Endothelial cell of umbilical vein (primary cell): Measurements from ENCODE around the gene TSSK6. TPM values are rescaled to one million over a fixed set of nuclear protein-coding genes. Genes with fewer than 3 reads are reported as not detected.

Experiments
- BruUV-seq: library from RNA; stranded (reverse); fragments of 400-500 nt; replicated peaks from 2 replicates; lab custom pipeline; 2021; lab: Mats Ljungman, UMichigan
- CTCF ChIA-PET: fragments of 300-600, 350-600 bp; sonication (Branson Sonifier 250); formaldehyde crosslinking; loops from one replicate; lab custom pipeline; 2021; ENCODE audit warnings: antibody characterized with exemption, inconsistent platforms; lab: Charles Lee
- POLR2A ChIA-PET: fragments of 300-600, 350-600 bp; sonication (Branson Sonifier 250); formaldehyde crosslinking; loops from one replicate; lab custom pipeline; 2021; ENCODE audit warnings: antibody characterized with exemption, inconsistent platforms; lab: Charles Lee
- DNase-seq: peaks from one replicate; pipeline ENCODE4 v3.0.0-alpha.2; 2011; ENCODE audit warnings: low read depth, low spot score
- FAIRE-seq: peaks from 2 replicates; lab custom pipeline; 2011; peaks lifted over from hg19 to GRCh38; lab: Jason Lieb, UNC
- H2AFZ ChIP-seq: 2 replicates; pipeline ENCODE4 v1.6.0; 2012; ENCODE audit warnings: low read depth, low read length, control low read depth, inconsistent platforms
- H3K27ac ChIP-seq: 2 replicates; pipeline ENCODE4 v1.5.1; 2011; ENCODE audit warnings: low read depth, mild to moderate bottlenecking, control low read depth, low read length, moderate library complexity; ENCODE audit not compliant: insufficient read depth
- H3K27me3 ChIP-seq, 2 experiments: 2 replicates each; pipeline versions ENCODE4 v1.6.0 to v1.6.1; 2011; ENCODE audit warnings: low read length in 2 of 2, mixed read lengths in 1 of 2; ENCODE audit not compliant: control insufficient read depth in 2 of 2, insufficient read depth in 2 of 2
- H3K36me3 ChIP-seq, 2 experiments: 2 replicates in 1 of 2; 3 replicates in 1 of 2; pipeline ENCODE4 v1.5.1; 2011; ENCODE audit warnings: low read length in 2 of 2, mild to moderate bottlenecking in 1 of 2, moderate library complexity in 1 of 2; ENCODE audit not compliant: control insufficient read depth in 2 of 2, insufficient read depth in 2 of 2; ENCODE audit errors: extremely low read depth in 1 of 2
- H3K4me1 ChIP-seq: 3 replicates; pipeline ENCODE4 v1.5.1; 2011; ENCODE audit warnings: mild to moderate bottlenecking, low read length; ENCODE audit not compliant: control insufficient read depth, insufficient read depth; ENCODE audit errors: extremely low read depth
- H3K4me2 ChIP-seq: 2 replicates; pipeline ENCODE4 v1.6.1; 2011; ENCODE audit warnings: low read length, control low read depth, mixed read lengths; ENCODE audit not compliant: insufficient read depth
- H3K4me3 ChIP-seq, 3 experiments: fragments of 200-600 bp in 1 of 3; sonication (generic), shearing (Covaris generic) in 1 of 3; replicated peaks in 1 of 3; 2 replicates each; pipeline ENCODE4 v1.5.1; 2011 to 2016; ENCODE audit warnings: control low read depth in 3 of 3, low read length in 3 of 3, mild to moderate bottlenecking in 2 of 3, inconsistent platforms in 1 of 3, low read depth in 1 of 3, moderate library complexity in 1 of 3; ENCODE audit not compliant: insufficient read depth in 1 of 3
- H3K79me2 ChIP-seq: 2 replicates; pipeline ENCODE4 v1.6.0; 2012; ENCODE audit warnings: low read length, inconsistent platforms; ENCODE audit not compliant: control insufficient read depth, insufficient read depth
- H3K9ac ChIP-seq: replicated peaks from 2 replicates; pipeline ENCODE3; 2011; ENCODE audit warnings: low read length, control low read depth; ENCODE audit not compliant: insufficient read depth; ENCODE audit errors: extremely low read depth
- H3K9me1 ChIP-seq: replicated peaks from 3 replicates; pipeline ENCODE4 v1.6.0; 2011; ENCODE audit warnings: mild to moderate bottlenecking, low read length; ENCODE audit not compliant: control insufficient read depth, insufficient read depth; ENCODE audit errors: extremely low read depth
- H3K9me3 ChIP-seq: replicated peaks from 2 replicates; pipeline ENCODE4 v1.5.1; 2012; ENCODE audit warnings: low read length, inconsistent platforms; ENCODE audit not compliant: control insufficient read depth, insufficient read depth
- H4K20me1 ChIP-seq: replicated peaks from 2 replicates; pipeline ENCODE3; 2011; ENCODE audit warnings: mild to moderate bottlenecking, low read length; ENCODE audit not compliant: control insufficient read depth, insufficient read depth; ENCODE audit errors: extremely low read depth
- CTCF ChIP-seq, 2 donors: IDR thresholded peaks; 1 replicate in 1 of 2; 2 replicates in 1 of 2; pipeline ENCODE4 v1.5.1; 2011; ENCODE audit warnings: low read length in 2 of 2, mild to moderate bottlenecking in 2 of 2, moderate library complexity in 2 of 2, control low read depth in 1 of 2, inconsistent platforms in 1 of 2, low read depth in 1 of 2; ENCODE audit not compliant: insufficient read depth in 1 of 2; ENCODE audit errors: extremely low read depth in 1 of 2
- FOS ChIP-seq: IDR thresholded peaks from 2 replicates; pipeline ENCODE4 v1.6.1; 2011; ENCODE audit warnings: mild to moderate bottlenecking, low read length, moderate library complexity, borderline replicate concordance; ENCODE audit not compliant: insufficient read depth
- JUN ChIP-seq: IDR thresholded peaks from 2 replicates; pipeline ENCODE4 v1.6.1; 2011; ENCODE audit warnings: borderline replicate concordance, low read depth; ENCODE audit not compliant: insufficient read length, insufficient read depth
- MAX ChIP-seq: IDR thresholded peaks from 2 replicates; pipeline ENCODE4 v1.6.1; 2011; ENCODE audit not compliant: insufficient read depth, insufficient read length
- dilution Hi-C: fragments of 300-500 bp; cut with MboI; formaldehyde crosslinking; loops from one replicate; pipeline ENCODE4 v1.15.0; 2019; ENCODE audit warnings: low sequenced_read_pairs; ENCODE audit not compliant: extremely low pct_ligation_motif_present
- intact Hi-C: fragments of 100-400 bp; cut with micrococcal nuclease; formaldehyde crosslinking; loops from one replicate; pipeline ENCODE4 v1.10.0; 2022
- polyA plus RNA-seq, 4 experiments: library from polyadenylated mRNA; depleted of rRNA in 3 of 4; stranded (reverse) in 3 of 4; unstranded in 1 of 4; fragments of >200 nt; gene quantifications; 2 replicates each; pipeline versions ENCODE4 v1.2.1 to v1.2.3, GENCODE V29; 2011 to 2012; ENCODE audit warnings: missing spikeins in 1 of 4
- total RNA-seq: library from RNA; stranded (reverse); gene quantifications from 2 replicates; pipeline ENCODE4 v1.2.3, GENCODE V29; 2021

TSSK6 gene
- total and polyA plus RNA-seq, 2 donors (not counting 3 experiments of a cell fraction or from before 2014, with no cell fraction given): 0.76 to 0.82 TPM

GRCh38 chr19:19475849-19476828 lies 39.2 kb downstream of the TSSK6 start:
- H3K4me3 ChIP-seq: no peak overlapping the region
- H3K9ac ChIP-seq: no peak overlapping the region
- H3K4me1 ChIP-seq: no peaks in the 10 kb centered on the region
- DNase-seq (no peak), FAIRE-seq (no peak)
- intact Hi-C loops (no loop called here), dilution Hi-C loops (no loop called here)
- no peaks in the 10 kb centered on the region for H3K9me1 ChIP-seq
- CTCF ChIA-PET: interaction anchor here (0.6 to 1.5 kb wide), 11 partner anchors 13 to 112 kb away, joined by 3 to 7 read pairs (median 4); partner anchors contain the start of gene GATAD2A
- H4K20me1 ChIP-seq: no peaks in the 10 kb centered on the region
- H3K36me3 ChIP-seq: peaks cover 0 to 12% of the 10 kb centered on the region in 2 experiments
- TF ChIP-seq CTCF (IDR thresholded peaks at IDR 0.05; ENCODE audit: extremely low read depth in 1 of 2, insufficient read depth in 1 of 2, low read depth in 1 of 2, low read length in 2 of 2) (peak in 1 of 2 donors; percentile 25), JUN (no peak), FOS (no peak), MAX (no peak)
- H3K4me2 ChIP-seq: no peak overlapping the region
- peaks cover 91% of the 10 kb centered on the region for H3K79me2 ChIP-seq
- no peak overlapping the region for H2AFZ ChIP-seq
- no peaks in the 10 kb centered on the region for H3K27me3 ChIP-seq
- H3K27ac ChIP-seq: no peak overlapping the region
- H3K9me3 ChIP-seq: no peaks in the 10 kb centered on the region
- BruUV-seq: no TSS peak
- POLR2A ChIA-PET: interaction anchor here (0.7 kb wide), 1 partner anchor 91 kb away, joined by 3 read pairs; no protein-coding TSS in a partner anchor
